Activated T-helper 17 cell treated with anti-CD3 and anti-CD28 coated beads, Interleukin-2, amount 50 U/mL, for 72 hours (primary cell): ENCODE data around the gene SMIM9. TPM values are rescaled to one million over a fixed set of nuclear protein-coding genes. Genes with fewer than 3 reads are reported as not detected.
A peak's percentile ranks its signal among the peaks of the same experiment; 100 is the strongest.

Experiments
- ATAC-seq: fragments of 150-1000 bp; cut with Tn5 transposase; replicated peaks from 2 replicates; pipeline ENCODE4 v1.10.0; 2021; ENCODE audit warnings: mild to moderate bottlenecking, moderate library complexity
- H3K27ac Mint-ChIP-seq: one replicate; pipeline ENCODE4 v1.8.0; 2022; ENCODE audit warnings: mixed read lengths
- H3K27me3 Mint-ChIP-seq: one replicate; pipeline ENCODE4 v1.8.0; 2022; ENCODE audit warnings: mixed read lengths
- H3K36me3 Mint-ChIP-seq: one replicate; pipeline ENCODE4 v1.8.0; 2022; ENCODE audit warnings: low read depth, mild to moderate bottlenecking, mixed read lengths
- H3K4me1 Mint-ChIP-seq: one replicate; pipeline ENCODE4 v1.8.0; 2022; ENCODE audit warnings: mixed read lengths
- H3K4me3 Mint-ChIP-seq: one replicate; pipeline ENCODE4 v1.8.0; 2022; ENCODE audit warnings: mild to moderate bottlenecking, mixed read lengths
- H3K9me3 Mint-ChIP-seq: one replicate; pipeline ENCODE4 v1.8.0; 2022; ENCODE audit warnings: mixed read lengths
- total RNA-seq, 2 donors: library from RNA; stranded (reverse); gene quantifications; one replicate each; pipeline ENCODE4 v1.2.3, GENCODE V29; 2022

The SMIM9 gene
- total RNA-seq, 2 donors from 2014 or later = not detected

DNA sequence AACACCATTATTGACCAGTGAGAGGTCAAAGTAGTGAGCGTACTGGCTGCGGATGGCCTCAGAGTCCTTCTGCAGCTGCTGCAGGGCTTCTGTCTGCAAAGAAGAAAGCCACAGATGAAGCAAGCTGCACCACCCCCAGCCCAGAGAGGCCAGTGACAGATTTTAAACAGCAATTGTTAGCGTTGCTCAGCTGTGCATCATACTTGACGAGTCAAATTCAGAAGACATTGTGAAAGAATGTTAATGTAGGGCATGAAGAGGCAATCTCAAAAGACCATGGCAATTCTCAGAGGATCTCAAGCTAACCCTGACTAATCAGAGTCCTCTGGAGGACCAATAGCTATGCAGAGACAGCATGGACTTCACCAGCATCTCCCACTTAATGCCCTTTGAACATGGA lies 55.2 kb downstream of the SMIM9 start:
- H3K4me1 Mint-ChIP-seq = peaks cover 16% of the 10 kb centered on the region
- H3K9me3 Mint-ChIP-seq = no peaks in the 10 kb centered on the region
- peaks cover 44% of the 10 kb centered on the region for H3K36me3 Mint-ChIP-seq
- no peak overlapping the region for H3K4me3 Mint-ChIP-seq
- ATAC-seq = no peak
- H3K27ac Mint-ChIP-seq = no peak overlapping the region
- no peaks in the 10 kb centered on the region for H3K27me3 Mint-ChIP-seq

DNA sequence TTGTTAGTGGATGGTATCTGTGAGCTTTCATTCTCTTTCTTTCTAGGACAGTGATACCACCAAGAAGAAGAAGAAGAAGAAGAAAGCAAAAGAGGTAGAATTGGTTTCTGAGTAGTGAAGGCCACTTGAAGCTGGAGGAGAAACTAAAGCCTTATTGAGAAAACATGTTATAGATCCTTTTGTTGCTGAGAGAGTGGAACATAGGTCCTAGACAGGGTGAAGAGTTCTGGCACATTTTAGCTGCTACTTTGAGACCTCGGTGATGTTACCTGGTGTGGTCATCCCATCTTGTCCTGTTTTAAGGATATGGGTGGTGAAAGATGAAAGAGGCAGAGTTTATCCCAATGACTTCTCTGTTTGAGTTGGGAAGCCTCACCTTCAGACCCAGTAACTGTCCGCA lies 57.7 kb downstream of the SMIM9 start:
- peaks cover 63% of the 10 kb centered on the region for H3K36me3 Mint-ChIP-seq
- peaks cover 9% of the 10 kb centered on the region for H3K4me1 Mint-ChIP-seq
- H3K9me3 Mint-ChIP-seq = no peaks in the 10 kb centered on the region
- ATAC-seq = no peak
- H3K27me3 Mint-ChIP-seq = no peaks in the 10 kb centered on the region
- peak overlapping the region; percentile 59 for H3K27ac Mint-ChIP-seq
- H3K4me3 Mint-ChIP-seq = peak overlapping the region; percentile 33

DNA sequence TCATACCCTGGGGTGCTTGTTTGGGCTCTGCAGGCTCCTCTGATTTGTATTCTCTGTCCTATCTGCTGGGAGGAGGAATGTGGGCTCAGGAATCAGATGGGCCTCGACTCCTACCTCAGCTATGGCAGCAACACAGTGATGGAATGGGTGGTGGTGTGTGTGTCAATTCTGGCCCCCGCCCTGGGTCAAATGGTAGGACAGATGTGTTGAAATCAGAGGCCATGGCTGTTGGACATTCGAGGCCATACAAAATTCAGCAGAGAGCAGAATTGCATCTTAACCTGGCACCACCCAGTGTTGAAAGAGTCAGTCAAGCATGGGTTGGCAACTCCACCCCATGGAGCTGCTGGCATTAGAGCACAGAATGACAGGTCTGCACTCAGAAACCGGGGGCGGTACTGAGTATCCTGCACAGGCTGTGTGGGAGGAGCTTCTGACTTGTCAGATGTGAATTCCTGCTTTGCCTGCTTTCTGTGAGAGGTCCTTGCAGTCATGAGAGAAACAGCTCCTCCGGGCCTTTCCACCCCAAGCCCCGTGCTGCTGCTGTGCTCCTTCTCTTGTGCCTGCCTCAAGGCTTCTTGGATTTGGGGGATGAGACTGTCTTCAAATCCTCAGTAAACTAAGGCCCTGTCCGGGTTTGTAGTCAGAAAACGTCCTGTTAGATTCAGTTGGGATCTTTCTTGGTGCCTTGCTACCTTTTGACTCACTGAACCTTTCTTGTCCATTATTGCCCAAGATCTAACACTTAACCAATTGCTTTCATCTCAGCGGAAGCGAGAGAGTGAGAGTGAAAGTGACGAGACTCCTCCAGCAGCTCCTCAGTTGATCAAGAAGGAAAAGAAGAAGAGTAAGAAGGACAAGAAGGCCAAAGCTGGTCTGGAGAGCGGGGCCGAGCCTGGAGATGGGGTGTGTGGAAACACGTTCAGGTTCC lies 58.8 kb downstream of the SMIM9 start:
- H3K9me3 Mint-ChIP-seq = no peaks in the 10 kb centered on the region
- no peaks in the 10 kb centered on the region for H3K27me3 Mint-ChIP-seq
- ATAC-seq = peak; percentile 80
- H3K36me3 Mint-ChIP-seq = peaks cover 74% of the 10 kb centered on the region
- H3K4me1 Mint-ChIP-seq = peaks cover 13% of the 10 kb centered on the region
- peak overlapping the region; percentile 33 for H3K4me3 Mint-ChIP-seq
- H3K27ac Mint-ChIP-seq = no peak overlapping the region

DNA sequence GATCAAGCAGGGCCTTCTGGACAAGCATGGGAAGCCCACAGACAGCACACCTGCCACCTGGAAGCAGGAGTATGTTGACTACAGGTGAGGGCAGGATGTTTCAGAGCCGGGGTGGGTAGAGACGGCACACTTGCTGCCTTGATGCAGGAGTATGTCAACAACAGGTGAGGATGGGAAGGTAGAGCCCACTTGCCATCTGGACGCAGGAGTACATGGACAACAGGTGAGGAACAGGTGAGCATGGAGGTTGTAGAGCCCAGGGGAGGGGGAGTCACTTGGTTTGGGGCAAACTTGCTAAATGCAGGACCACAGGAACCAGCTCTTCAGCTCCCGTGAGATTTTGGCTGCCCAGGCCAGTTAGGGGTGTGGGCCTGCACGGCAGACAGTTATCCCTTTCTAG lies 59.8 kb downstream of the SMIM9 start:
- peak overlapping the region; percentile 52 for H3K27ac Mint-ChIP-seq
- no peak overlapping the region for H3K4me3 Mint-ChIP-seq
- peaks cover 13% of the 10 kb centered on the region for H3K4me1 Mint-ChIP-seq
- no peak for ATAC-seq
- H3K9me3 Mint-ChIP-seq = no peaks in the 10 kb centered on the region
- H3K36me3 Mint-ChIP-seq = peaks cover 84% of the 10 kb centered on the region
- no peaks in the 10 kb centered on the region for H3K27me3 Mint-ChIP-seq

Other genes with a start within 250 kb of the SMIM9 start
- not detected for gene CTAG1A, start 249.5 kb downstream of the SMIM9 start, total RNA-seq
- not detected for gene CTAG1B, start 215.4 kb downstream of the SMIM9 start, total RNA-seq
- gene CTAG2, start 181.1 kb downstream of the SMIM9 start, total RNA-seq = not detected
- 10 to 100 TPM; 12.1 to 13.5 TPM for gene GAB3, start 83.6 kb downstream of the SMIM9 start, total RNA-seq
- gene DKC1, start 71.8 kb downstream of the SMIM9 start, total RNA-seq = 100 to 1,000 TPM in 1 of 2 donors, 10 to 100 TPM in 1; 72.8 to 142 TPM
- gene MPP1, start 29.2 kb downstream of the SMIM9 start, total RNA-seq = 10 to 100 TPM; 17.1 to 17.7 TPM
- 10 to 100 TPM; 15.0 to 19.7 TPM for gene F8A1, start 51.7 kb upstream of the SMIM9 start, total RNA-seq
- gene F8, start 188.1 kb upstream of the SMIM9 start, total RNA-seq = 1 to 10 TPM; 5.6 to 7.9 TPM
- gene FUNDC2, start 192.2 kb upstream of the SMIM9 start, total RNA-seq = 10 to 100 TPM; 72.1 to 73.8 TPM
- gene CMC4, start 236.5 kb upstream of the SMIM9 start, total RNA-seq = 1 to 10 TPM; 3.2 to 7.1 TPM
- gene MTCP1, start 236.5 kb upstream of the SMIM9 start, total RNA-seq = 10 to 100 TPM; 18.3 to 19.8 TPM
- 10 to 100 TPM; 29.1 to 48.7 TPM for gene BRCC3, start 236.8 kb upstream of the SMIM9 start, total RNA-seq